SK-N-SH treated with all-trans-retinoic acid at 6 μM for 48 hours (cell line): Measurements from ENCODE around the gene CDK11B.

ENCODE experiments used
- BACH2 ChIP-seq: fragments of 250-450 bp; sonication (Bioruptor Pico); IDR thresholded peaks from 2 replicates; pipeline ENCODE4 v1.9.0; 2021; ENCODE audit warnings: mild to moderate bottlenecking, borderline replicate concordance
- OSR1 ChIP-seq: fragments of 250-450 bp; sonication (Bioruptor Pico); IDR thresholded peaks from 2 replicates; pipeline ENCODE4 v1.8.0; 2022; ENCODE audit warnings: moderate library complexity, mild to moderate bottlenecking, inconsistent platforms
- PATZ1 ChIP-seq: fragments of 250-450 bp; sonication (Bioruptor Pico); IDR thresholded peaks from 2 replicates; pipeline ENCODE4 v1.8.0; 2020; ENCODE audit warnings: mild to moderate bottlenecking, moderate library complexity, borderline replicate concordance
- TOX ChIP-seq: fragments of 250-450 bp; sonication (Bioruptor Pico); IDR thresholded peaks from 2 replicates; pipeline ENCODE4 v1.8.0; 2021; ENCODE audit warnings: mild to moderate bottlenecking, moderate library complexity, borderline replicate concordance
- ZFP30 ChIP-seq: fragments of 450-650 bp; formaldehyde crosslinking; IDR thresholded peaks from 2 replicates; pipeline ENCODE4 v1.5.0; 2022; ENCODE audit warnings: mild to moderate bottlenecking, moderate library complexity

- TF ChIP-seq PATZ1 = no peak
- no peak for TF ChIP-seq OSR1 (CRISPR knock-in tag)
- no peak for TF ChIP-seq ZFP30 (CRISPR knock-in tag)
- no peak for TF ChIP-seq TOX (CRISPR knock-in tag)
- TF ChIP-seq BACH2 (CRISPR knock-in tag) = no peak
Measured at GRCh38 chr1:1684031-1684681, 25.4 kb upstream of the CDK11B start.
